Activated CD8-positive, alpha-beta memory T cell treated with anti-CD3 and anti-CD28 coated beads, Interleukin-2, amount 50 U/mL, for 48 hours (primary cell): ENCODE data around the gene CRYBG2.

Experiments
- DNase-seq: peaks from one replicate; pipeline ENCODE4 v3.0.0-alpha.2; 2020

The CRYBG2 gene

DNA sequence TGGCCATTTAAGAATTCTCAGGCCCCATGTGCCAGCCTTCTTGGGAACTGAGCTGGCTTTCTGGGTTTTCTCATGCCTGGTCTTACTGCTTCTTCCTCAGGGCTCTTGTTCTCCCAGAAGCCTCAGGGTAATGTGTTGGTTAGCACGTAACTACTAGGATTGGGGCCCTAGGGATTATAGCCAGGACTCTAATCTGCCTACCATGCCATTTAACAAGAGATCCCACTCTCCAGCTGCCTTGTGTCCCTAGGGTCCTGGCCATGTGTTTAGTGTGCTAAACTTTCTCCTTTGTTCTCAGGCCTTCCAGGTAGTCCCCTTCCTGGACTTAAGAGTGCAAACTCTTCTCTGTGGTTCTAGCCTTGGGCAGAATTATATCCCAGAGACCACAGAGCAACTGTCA lies 76.2 kb downstream of the CRYBG2 start:
- no peak for DNase-seq

DNA sequence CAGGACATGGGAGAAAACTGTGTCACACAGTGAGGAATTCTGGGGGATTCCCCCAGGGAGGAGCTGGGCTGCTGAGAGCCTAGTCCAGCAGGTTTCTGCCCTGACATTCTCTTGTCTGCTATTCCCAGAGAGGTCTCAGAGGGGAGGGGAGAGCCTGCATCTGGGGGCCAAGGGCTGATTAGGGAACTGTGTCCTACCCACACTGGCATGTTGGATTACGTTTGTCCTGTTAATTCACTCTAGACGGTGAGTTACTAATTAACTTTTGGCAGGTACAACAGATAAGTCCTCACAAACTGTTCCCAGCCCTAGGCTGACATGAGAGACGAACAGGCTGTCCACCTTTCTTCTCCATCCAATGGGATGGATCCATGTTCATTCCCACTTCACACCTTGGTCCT lies 76.7 kb downstream of the CRYBG2 start:
- DNase-seq = no peak

DNA sequence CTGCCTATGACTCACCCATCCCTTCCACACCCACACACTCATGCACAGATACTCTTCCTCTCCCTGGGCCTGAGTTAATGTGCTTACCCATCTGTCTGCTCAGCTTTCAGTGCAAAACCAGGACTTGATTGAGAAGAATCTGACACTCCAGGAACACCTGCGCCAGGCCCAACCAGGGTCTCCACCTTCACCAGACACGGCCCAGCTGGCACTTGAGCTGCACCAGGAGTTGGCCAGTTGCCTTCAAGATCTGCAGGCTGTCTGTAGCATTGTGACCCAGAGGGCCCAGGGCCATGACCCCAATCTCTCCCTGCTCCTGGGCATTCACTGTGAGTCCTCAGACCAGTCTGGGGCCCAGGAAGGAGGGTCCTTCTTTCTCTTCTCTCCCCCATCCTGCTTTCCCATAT lies 77.5 kb downstream of the CRYBG2 start:
- no peak for DNase-seq

DNA sequence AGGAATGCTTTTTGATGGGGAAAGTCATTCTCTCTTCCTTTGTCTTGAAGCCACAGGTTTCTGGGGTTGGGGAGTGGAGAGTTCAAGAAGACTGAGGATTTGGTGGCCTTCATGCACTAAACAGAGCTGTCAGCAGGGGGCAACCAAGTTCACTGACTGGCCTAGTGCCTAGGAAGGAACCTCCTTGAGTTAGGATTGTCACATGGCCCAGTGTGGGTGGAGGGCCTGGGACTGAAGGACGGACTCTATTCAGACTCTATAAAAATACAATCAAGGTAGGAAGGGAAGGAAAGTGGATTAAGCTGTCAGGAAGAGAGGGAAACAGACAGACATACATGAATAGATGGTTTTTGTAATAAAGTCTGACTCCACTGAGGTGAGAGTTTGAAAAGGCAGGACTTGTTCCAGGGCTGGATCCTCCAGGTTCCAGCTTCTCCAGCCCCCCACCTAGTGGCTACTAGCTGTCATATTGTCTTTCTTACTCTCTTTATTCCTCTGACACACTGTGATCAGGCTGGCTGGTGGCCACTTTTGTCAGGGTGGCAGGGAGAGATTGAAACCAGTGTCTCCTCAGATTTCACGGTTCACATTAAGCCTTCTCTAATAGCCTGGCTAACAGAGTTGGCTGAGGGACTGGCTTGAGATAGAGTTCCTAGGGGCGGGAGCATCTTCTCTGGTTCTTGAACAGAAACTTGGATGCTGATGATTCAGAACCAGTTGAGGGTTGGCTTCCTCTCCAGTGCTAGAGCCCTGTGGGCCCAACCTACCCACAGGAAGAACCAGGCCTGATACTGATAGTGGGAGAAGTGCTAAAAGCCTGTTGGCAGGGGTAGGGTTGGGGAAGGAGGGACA lies 78.1 kb downstream of the CRYBG2 start:
- peak; percentile 84 for DNase-seq

- no peak for DNase-seq
These were observed 79.0 kb downstream of the CRYBG2 start for GRCh38 chr1:26274801-26275425.
